HTERT RPE-1 (cell line): ENCODE data around the gene MTMR10.

Source experiments
- in situ Hi-C: fragments of 300-500 bp; cut with MboI; formaldehyde crosslinking; loops from 4 replicates; pipeline ENCODE4 v1.14.3; 2020; ENCODE audit warnings: low sequenced_read_pairs

Gene MTMR10

GRCh38 chr15:30958219-30958618 lies 33.2 kb downstream of the MTMR10 start:
- in situ Hi-C loops = no loop called here

GRCh38 chr15:30956216-30957124 lies 35.0 kb downstream of the MTMR10 start:
- in situ Hi-C loops = no loop called here

GRCh38 chr15:30954674-30955073 lies 36.8 kb downstream of the MTMR10 start:
- in situ Hi-C loops = no loop called here

- in situ Hi-C loops = no loop called here
Measured at GRCh38 chr15:30953731-30954378, 37.6 kb downstream of the MTMR10 start.

- in situ Hi-C loops = no loop called here
Measured at GRCh38 chr15:30953183-30953582, 38.2 kb downstream of the MTMR10 start.

- in situ Hi-C loops = no loop called here
Measured at GRCh38 chr15:30943654-30944335, 47.6 kb downstream of the MTMR10 start.

GRCh38 chr15:30941520-30941919 lies 49.9 kb downstream of the MTMR10 start:
- in situ Hi-C loops = no loop called here

GRCh38 chr15:30940359-30940758 lies 51.1 kb downstream of the MTMR10 start:
- in situ Hi-C loops = no loop called here

GRCh38 chr15:30939161-30939560 lies 52.3 kb downstream of the MTMR10 start:
- in situ Hi-C loops = no loop called here

- in situ Hi-C loops = no loop called here
Measured at GRCh38 chr15:30933293-30933692, 58.1 kb downstream of the MTMR10 start.

GRCh38 chr15:30930422-30930821 lies 61.0 kb downstream of the MTMR10 start:
- in situ Hi-C loops = no loop called here

GRCh38 chr15:30929982-30930381 lies 61.4 kb downstream of the MTMR10 start:
- in situ Hi-C loops = no loop called here

- in situ Hi-C loops = no loop called here
Measured at GRCh38 chr15:30929064-30929669, 62.3 kb downstream of the MTMR10 start.

- in situ Hi-C loops = no loop called here
Measured at GRCh38 chr15:30928076-30928475, 63.4 kb downstream of the MTMR10 start.

GRCh38 chr15:30927148-30927761 lies 64.2 kb downstream of the MTMR10 start:
- in situ Hi-C loops = no loop called here

GRCh38 chr15:30926161-30926560 lies 65.3 kb downstream of the MTMR10 start:
- in situ Hi-C loops = no loop called here

- in situ Hi-C loops = no loop called here
Measured at GRCh38 chr15:30925686-30926085, 65.7 kb downstream of the MTMR10 start.

GRCh38 chr15:30924353-30924752 lies 67.1 kb downstream of the MTMR10 start:
- in situ Hi-C loops = no loop called here

- in situ Hi-C loops = no loop called here
Measured at GRCh38 chr15:30923429-30923828, 68.0 kb downstream of the MTMR10 start.

- in situ Hi-C loops = no loop called here
Measured at GRCh38 chr15:30922480-30923311, 68.7 kb downstream of the MTMR10 start.
